GM18861 (cell line): ENCODE data around the gene CACNA1H.
"Not testable (repeated sequence)": the region's sequence is repeated elsewhere in the genome, so short reads cannot be mapped to it uniquely, and the experiment has no call there.

Source experiments
- ATAC-seq: cut with Tn5 transposase; IDR thresholded peaks from one replicate; pipeline ENCODE4 v1.9.1; 2021; ENCODE audit not compliant: unreplicated experiment

Gene CACNA1H

GRCh38 chr16:1223355-1224214, 70.7 kb downstream of the CACNA1H start:
- no peak for ATAC-seq

GRCh38 chr16:1224558-1224957, 71.7 kb downstream of the CACNA1H start:
- ATAC-seq: no peak

- ATAC-seq: no peak
These were observed 72.1 kb downstream of the CACNA1H start, which contains the start of gene TPSG1 for GRCh38 chr16:1225051-1225451. TPSG1 (minus strand) TSS chr16:1225268; CDS start chr16:1225252, 16 bp downstream.

GRCh38 chr16:1225728-1226311, 72.9 kb downstream of the CACNA1H start:
- not testable (repeated sequence) for ATAC-seq

- ATAC-seq: not testable (repeated sequence)
These were observed 73.8 kb downstream of the CACNA1H start for GRCh38 chr16:1226692-1227091.

GRCh38 chr16:1228227-1228626, 75.3 kb downstream of the CACNA1H start:
- ATAC-seq: not testable (repeated sequence)

GRCh38 chr16:1229476-1229875, 76.6 kb downstream of the CACNA1H start:
- ATAC-seq: not testable (repeated sequence)

- ATAC-seq: not testable (repeated sequence)
These were observed 77.2 kb downstream of the CACNA1H start, which contains the start of gene TPSB2 for GRCh38 chr16:1230084-1230470. TPSB2 (minus strand) TSS chr16:1230184; CDS start chr16:1229951, 233 bp downstream.

GRCh38 chr16:1230471-1231212, 77.7 kb downstream of the CACNA1H start:
- not testable (repeated sequence) for ATAC-seq

GRCh38 chr16:1231301-1231700, 78.4 kb downstream of the CACNA1H start:
- ATAC-seq: not testable (repeated sequence)

- not testable (repeated sequence) for ATAC-seq
These were observed 79.3 kb downstream of the CACNA1H start for GRCh38 chr16:1232049-1232748.

GRCh38 chr16:1236659-1237058, 83.8 kb downstream of the CACNA1H start:
- not testable (repeated sequence) for ATAC-seq

- ATAC-seq: no peak
These were observed 85.1 kb downstream of the CACNA1H start for GRCh38 chr16:1237990-1238389.

- ATAC-seq: not testable (repeated sequence)
These were observed 86.0 kb downstream of the CACNA1H start for GRCh38 chr16:1238909-1239308.

GRCh38 chr16:1239575-1239974, 86.7 kb downstream of the CACNA1H start:
- ATAC-seq: not testable (repeated sequence)

- not testable (repeated sequence) for ATAC-seq
These were observed 87.5 kb downstream of the CACNA1H start, which contains the start of gene TPSAB1 for GRCh38 chr16:1240436-1240835. TPSAB1 (plus strand) TSS chr16:1240705; CDS start chr16:1240939, 234 bp downstream.

- not testable (repeated sequence) for ATAC-seq
These were observed 88.2 kb downstream of the CACNA1H start for GRCh38 chr16:1241081-1241480.

GRCh38 chr16:1243363-1243762, 90.5 kb downstream of the CACNA1H start:
- ATAC-seq: not testable (repeated sequence)

- ATAC-seq: not testable (repeated sequence)
These were observed 91.3 kb downstream of the CACNA1H start for GRCh38 chr16:1243907-1244850.
